Measurements from ENCODE around the gene ARHGAP12.
"Not testable (repeated sequence)": the region's sequence is repeated elsewhere in the genome, so short reads cannot be mapped to it uniquely, and the experiment has no call there.

The ARHGAP12 gene, protein sequence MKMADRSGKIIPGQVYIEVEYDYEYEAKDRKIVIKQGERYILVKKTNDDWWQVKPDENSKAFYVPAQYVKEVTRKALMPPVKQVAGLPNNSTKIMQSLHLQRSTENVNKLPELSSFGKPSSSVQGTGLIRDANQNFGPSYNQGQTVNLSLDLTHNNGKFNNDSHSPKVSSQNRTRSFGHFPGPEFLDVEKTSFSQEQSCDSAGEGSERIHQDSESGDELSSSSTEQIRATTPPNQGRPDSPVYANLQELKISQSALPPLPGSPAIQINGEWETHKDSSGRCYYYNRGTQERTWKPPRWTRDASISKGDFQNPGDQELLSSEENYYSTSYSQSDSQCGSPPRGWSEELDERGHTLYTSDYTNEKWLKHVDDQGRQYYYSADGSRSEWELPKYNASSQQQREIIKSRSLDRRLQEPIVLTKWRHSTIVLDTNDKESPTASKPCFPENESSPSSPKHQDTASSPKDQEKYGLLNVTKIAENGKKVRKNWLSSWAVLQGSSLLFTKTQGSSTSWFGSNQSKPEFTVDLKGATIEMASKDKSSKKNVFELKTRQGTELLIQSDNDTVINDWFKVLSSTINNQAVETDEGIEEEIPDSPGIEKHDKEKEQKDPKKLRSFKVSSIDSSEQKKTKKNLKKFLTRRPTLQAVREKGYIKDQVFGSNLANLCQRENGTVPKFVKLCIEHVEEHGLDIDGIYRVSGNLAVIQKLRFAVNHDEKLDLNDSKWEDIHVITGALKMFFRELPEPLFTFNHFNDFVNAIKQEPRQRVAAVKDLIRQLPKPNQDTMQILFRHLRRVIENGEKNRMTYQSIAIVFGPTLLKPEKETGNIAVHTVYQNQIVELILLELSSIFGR

DNA sequence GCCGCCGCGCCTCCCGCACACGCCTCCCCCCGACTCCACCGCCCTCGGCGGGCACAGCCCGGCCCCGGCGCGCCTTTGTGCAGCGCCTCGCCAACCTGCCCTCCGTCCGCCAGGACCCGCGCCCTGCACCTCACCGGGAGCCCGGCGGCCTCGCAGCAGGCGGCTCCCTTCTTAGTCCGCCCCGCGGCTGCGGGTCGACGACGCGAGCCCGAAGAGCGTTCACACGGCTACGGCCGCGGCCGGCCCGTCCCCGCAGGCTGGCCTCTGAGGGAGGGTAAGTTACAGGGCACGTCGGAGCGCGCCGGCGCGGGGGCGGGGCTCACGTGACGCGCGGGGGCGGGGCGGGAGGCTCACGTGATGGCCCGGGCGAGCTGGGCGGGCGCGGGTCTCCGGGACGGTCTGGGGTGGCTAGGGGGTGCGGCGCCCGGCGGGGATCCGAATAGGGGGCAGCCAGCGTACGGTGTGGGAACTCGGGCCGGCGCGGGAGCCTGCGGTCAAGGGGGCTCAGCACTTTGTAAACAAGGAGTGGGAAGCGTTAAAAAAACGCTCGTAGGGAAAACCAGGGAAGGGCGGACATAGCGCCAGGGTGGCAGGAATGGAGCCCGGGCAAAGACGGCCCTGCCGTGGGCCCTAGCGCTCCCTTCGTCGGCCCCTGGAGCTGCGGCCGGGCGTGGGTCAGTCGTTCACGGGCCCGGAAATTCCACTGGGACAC lies at the start of gene ARHGAP12:
Gene ARHGAP12, minus strand, starts transcription at position 283 of the 712 bp plus-strand sequence. CDS start 19,976 bp downstream, outside the sequence.
- no peak for DNase-seq

DNA sequence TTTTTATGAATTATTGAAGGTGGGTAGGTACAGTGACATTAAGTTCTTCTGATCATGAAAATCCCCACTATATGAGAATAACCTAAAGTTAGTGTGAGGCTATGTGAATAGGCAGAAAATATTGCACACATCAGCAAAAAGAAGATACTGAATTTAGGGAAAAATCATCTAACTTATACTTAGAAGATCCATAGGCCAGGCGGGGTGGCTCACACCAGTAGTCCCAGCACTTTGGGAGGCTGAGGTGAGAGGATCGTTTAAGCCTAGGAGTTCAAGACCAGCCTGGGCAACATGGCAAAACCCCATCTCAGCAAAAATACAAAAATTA lies 49.5 kb upstream of the ARHGAP12 start:
- no peak for DNase-seq

DNA sequence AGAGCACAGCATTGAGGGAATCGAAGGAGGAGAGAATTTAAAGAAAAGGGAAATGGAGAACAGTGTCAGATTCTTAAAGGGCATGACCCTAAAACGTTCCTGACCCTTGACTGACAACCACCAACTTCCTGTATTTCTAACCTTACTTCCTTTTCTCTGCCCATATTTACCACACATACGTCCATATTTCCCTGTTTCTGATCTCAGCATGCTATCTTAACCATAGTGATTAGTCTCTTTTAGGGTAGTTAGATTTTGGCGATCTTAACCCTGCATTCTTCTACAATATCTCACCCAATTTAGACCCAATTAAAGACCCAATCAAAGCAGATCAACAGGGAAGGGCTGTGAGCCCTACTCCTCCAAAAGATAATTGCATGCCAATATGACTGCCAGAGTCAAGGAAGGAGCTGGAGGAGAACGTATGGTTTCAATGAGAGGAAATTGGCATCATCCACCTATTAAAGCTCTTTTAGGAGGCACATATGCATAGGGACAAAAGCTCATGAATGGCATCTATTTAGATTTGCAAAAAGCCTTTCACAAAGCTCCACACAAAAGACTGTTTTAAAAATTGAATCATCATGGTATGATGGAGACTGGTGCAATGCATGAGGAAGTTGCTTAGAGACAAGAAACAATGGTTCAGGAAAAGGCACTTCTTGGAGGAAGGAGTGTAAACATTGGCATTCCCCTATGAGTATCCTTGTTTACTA lies 49.0 kb upstream of the ARHGAP12 start:
- DNase-seq, result no peak

DNA sequence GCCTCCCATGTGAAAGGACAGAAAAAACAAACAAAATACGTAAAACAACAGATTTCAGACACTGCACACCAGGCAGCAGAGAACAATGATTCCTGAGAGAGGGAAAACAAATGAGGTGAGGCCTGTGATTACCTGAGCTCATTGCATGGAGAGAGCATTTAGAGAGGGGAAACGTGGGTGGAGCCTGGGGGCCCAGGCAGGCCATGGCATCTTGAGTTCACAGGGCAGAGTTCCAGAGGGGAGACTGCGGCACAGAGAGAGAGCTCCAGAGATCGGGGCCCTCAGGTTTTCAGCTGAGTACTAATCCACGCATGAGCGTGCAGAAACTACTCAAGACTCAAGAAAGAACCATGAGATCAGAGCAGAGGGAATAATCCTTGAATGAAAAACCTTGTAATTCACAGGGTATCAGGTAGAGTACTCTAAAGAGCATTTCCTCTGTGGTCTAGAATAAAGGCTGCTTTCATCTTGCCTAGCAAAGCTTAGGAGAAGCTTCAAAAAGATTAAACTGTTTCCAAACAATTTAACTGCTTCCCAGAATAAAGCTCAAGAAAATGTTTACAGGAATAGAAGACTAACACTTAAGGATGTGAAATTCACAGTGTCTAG lies 46.6 kb upstream of the ARHGAP12 start:
- DNase-seq, result no peak

DNA sequence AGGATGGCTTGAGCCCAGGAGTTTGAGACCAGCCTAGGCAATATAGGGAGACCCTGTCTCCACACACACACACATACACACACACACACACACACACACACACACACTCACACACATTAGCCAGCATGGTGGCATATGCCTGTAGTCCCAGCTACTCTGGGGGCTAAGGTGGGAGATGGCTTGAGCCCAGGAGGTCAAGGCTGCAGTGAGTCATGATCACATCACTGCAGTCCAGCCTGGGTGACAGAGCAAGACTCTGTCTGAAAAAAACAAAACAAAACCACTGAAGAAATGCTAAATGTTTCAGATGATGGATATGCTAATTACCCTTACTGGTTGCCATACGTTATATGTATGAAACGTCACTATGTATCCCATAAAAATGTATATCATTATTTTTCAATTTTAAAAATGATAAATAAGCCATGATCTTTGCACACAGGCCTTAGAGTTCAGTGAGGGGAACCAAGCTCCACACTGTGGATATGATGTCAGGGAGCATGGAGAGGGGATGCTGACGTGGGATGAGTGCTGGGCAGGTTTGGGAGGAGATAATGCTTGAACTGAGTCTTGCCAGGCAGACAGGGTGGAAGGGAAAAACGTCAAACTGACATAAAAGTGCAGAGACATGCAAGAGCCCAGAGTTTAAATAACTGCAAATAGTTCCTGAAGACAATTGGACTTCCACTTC lies 45.9 kb upstream of the ARHGAP12 start:
- no peak for DNase-seq

DNA sequence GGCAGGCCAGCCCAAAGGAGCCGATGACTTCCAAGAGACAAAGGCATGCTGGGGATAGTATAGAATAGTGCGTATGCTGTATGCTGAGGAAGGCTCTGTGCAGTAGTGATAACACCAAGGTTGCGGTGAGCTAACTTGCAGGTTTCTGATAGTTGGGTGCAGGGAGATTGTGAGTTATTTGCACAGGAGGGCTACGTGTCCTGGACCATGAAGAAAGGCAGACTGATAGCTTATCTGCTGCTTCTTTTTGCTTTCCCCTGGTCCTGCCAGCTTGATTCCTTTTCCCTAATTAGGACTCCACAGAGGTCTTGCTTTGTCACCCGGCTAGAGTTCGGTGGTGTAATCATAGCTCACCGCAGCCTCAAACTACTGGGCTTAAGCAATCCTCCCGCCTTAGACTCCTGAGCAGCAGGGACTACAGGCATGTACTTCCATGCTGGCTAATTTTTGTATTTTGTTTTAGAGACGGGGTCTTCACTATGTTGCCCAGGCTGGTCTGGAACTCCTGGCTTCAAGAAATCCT lies 43.9 kb upstream of the ARHGAP12 start:
- DNase-seq, result no peak

DNA sequence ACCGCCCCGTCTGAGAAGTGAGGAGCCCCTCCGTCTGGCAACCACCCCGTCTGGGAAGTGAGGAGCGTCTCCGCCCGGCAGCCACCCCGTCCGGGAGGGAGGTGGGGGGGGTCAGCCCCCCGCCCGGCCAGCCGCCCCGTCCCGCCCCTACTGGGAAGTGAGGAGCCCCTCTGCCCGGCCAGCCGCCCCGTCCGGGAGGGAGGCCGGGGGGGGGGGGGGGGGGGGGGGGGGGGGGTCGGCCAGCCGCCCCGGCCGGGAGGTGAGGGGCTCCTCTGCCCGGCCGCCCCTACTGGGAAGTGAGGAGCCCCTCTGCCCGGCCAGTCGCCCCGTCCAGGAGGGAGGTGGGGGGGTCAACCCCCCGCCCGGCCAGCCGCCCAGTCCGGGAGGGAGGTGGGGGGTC lies 41.2 kb upstream of the ARHGAP12 start:
- not testable (repeated sequence) for DNase-seq

DNA sequence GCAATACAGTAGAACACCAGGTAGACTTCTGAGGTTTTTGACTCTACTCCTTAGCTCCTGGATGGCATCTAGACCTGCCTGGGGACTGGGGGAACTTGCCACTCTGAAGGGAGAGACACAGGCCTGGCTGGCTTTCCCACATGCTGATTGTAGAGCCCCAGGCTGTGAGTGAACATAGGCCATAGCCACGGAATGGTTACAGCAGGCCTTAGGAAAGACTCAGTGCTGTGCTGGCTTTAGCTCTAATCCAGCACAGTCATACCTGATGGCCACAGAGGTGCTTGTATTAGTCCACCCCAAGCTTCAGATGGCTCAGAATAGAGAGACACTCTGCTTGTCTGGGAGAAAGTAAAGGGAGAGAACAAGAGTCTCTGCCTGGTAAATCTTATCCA lies 35.0 kb upstream of the ARHGAP12 start:
- no peak for DNase-seq

DNA sequence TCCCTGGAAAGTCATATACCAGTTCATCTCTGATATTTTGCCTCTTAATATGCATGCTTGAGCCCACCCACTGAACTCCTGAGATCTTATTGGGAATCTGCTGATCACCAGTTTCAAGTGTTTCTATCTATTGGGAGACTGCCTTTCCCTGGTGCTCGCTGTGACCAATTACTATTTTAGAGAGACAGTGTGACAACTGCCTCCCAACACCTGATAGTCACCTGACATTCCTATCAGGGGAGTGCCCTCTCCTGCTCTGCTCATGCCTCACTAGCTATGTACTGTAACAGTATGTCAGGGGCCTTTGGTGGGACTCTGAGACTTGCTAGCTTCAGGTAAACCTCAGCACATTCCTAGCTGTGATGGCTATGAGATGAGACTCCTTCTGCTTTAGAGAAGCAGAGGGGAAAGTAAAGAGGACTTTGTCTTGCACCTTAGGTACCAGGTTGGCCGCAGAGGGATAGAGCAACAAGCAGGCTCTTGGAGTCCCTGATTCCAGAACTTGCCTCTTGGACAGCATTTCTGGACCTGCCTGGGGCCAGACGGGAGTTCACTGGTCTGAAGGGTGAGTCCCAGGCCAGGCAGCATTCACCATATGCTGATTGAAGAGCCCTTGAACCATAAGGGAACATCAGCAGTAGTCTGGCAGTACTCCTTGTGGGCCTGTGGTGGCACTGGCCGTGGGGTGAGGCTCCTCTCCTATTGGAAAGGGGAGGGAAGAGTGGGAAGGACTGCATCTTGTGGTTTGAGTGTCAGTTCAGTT lies 34.4 kb upstream of the ARHGAP12 start:
- no peak for DNase-seq

DNA sequence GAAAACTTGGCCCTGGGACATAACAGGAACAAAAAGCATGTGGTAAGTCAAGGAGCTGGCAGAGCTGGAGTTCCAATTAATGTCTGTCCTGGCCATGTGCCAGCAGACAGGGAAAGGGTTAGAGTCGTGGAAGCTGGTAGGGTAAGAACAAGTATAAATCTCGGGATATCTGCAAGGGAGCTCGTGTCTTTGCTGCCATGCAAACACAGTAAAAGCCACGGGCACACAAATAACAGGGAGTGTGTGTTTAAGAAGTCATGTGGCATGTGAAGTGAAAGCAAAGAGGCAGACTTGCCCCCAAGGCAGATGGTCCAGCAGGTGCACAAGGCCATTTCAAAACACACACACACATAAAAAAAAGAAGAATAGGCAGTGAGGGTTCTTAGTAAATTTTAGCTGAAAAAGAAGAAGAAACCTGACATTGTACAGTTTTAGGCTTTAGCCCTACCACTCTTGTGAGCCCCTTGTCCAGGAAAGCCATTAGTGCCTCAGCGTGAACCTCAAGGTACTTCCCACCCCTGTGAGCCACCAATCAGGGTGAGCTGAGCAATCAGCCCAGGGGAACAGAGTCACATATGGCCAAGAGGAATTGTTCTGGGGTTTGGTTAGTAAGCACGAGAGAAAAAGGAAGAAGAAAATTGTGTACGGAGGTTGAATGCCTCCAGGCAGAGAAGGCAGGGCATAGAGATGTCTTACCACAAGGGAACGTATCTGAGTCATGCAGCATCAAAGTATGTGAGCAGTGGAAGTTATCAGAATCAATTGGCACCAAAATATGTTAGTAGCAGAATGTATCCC lies 32.8 kb upstream of the ARHGAP12 start:
- DNase-seq, result peak; percentile 56

DNA sequence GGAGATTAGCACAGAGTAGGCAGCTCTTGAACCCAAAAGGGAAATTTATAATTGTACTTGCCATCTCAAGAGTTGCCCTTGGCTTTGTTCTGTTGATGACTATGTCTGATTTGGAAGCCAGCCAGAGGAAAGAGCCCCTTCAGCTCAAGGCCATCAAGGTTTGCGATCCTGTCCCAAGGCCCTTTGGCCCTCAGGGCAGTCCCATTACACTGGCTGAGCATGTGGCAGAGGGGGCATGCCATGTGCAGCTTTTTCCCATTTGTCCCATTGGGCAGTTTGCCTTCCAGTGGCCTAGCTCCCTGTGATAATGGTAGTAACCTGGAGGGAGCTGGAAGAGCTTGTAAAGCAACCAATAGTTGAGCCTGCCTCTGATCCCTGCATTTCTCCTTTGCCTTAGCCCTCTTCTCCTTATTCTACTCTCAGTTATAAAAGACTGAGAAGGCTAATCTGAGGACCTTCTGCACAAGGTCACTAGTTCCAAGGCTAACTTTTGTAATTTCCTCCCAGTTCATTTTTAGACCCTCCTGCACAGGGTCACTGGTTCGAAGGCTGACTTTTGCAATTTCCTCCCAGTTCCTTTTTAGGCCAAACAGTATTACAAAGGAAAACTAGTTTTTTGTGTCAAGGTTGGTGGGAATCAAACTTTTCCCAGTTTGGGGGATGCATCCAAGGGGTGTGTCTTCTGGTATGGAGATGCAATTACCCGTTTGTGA lies 31.0 kb upstream of the ARHGAP12 start:
- no peak for DNase-seq

DNA sequence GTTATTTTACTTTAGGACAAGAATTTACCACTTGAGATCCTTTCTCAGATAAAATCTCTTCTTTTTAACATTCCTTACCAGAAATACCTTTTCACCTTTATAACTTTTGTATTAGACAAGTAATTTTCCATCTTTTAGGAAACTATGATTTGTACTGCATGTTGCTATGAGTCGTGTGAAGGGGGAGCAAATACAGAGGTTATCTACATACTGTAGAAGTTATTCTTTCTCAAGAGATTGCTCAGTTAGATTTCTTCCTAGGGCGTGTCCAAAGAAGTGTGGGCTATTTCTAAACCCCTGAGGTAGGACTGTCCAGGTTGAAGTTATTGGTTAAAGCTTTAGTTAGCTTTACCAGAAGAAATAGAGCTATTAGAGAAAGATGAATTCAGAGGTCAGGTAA lies 30.2 kb upstream of the ARHGAP12 start:
- no peak for DNase-seq

DNA sequence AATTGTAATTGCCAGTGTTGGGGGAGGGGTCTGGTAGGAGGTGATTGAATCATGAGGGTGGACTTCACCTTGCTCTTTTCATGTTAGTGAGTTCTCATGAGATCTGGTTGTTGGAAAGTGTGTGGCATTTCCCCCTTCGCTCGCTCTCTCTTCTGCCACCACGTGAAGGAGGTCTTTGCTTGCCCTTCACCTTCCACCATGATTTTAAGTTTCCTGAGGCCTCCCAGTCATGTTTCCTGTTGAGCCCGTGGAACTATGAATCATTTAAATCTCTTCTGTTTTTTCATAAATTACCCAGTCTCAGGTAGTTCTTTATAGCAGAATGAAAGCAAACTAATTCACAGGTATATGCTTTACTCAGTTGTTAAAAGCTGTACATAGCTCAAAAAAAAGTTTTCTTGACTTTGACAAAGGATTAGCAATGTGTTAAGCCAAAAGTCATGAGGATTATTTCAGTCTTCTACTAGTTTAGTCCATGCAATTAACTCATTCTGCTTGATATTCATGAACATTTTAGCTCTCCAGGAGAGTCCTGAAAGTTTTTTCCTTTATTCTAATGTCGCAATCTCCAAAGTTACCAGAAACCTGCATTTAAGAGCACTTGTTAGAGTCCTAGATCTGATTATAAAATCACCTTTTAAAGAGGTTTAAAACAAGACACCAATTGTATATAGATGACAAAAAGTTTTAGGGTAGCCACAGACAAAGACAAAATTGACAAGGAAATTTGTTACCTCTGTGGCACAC lies 27.7 kb upstream of the ARHGAP12 start:
- DNase-seq, result no peak

DNA sequence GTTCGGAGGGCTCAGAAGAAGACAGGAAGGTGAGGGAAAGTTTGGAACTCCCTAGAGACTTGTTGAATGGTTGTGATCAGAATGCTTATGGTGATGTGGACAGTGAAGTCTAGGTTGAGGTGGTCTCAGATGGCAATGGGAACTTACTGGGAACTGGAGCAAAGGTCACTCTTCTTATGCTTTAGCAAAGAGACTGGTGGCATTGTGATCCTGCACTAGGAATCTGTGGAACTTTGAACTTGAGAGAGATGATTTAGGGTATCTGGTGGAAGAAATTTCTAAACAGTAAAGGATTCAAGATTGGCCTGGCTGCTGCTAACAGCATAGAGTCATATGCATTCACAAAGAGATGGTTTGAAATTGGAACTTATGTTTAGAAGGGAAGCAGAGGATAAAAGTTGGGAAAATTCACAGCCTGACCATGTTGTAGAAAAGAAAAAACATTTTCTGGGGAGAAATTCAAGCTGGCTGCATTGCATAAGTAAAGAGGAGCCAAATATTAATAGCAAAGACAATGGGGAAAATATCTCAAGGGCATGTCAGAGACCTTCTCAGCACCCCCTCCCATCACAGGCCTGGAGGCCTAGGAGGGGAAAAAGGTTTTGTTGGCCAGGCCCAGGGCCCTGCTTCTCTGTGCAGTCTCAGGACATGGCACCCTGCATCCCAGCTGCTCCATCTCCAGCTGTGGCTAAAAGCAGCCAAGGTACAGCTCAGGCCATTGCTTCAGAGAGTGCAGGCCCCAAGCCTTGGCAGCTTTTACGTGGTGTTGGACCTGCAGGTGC lies 26.0 kb upstream of the ARHGAP12 start:
- no peak for DNase-seq

DNA sequence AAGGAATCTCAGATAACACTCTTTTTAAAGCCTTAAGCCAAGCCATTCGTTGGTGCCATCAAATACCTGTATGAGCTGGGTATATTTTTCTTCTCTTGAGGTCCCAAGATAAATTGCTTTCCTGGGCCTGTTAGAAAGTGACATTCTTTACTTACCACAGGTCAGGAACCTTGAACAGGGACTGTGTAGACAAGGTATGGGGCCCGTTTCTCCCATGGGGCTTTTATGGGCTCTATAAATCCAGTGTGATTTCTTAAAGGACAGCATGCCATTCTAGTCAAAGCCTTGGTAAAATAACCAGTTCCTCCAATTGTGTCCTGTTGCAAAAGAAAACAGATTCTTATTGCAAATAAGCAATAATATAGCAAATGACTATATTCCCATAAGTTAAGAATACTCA lies 24.8 kb upstream of the ARHGAP12 start:
- no peak for DNase-seq

DNA sequence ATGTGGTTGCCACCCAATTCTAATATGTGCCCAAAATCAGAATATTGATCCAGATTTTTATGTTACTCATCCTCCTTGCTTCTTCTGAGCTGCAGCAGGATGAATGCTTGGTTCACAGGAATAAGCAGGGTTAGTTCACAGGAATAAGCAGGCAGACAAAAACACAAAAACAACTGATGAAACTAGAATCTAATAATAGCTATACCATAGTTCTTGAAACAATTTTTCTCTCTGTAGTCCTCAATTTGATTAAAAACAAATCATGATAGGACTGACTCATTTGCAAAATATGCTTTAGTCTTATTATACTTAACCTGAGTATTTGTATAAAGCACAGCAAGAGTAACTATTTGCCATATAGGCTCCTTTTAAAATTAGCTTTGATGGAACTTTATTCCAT lies 24.4 kb upstream of the ARHGAP12 start:
- DNase-seq, result no peak

DNA sequence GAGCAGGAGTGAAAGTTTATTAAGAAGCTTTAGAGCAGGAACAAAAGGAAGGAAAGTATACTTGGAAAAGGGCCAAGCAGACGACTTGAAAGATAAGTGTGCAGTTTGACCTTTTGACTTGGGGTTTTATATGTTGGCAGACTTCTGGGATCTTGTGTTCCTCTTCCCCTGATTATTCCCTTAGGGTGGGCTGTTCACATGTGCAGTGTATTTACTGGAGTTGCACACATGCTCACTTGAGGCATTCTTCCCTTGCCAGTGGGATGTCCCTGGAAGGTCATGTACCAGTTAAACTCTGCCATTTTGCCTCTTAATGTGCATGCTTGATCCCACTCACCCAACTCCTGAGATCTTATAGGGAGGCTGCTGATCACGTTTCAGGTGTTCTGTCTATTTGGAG lies 23.4 kb upstream of the ARHGAP12 start:
- DNase-seq, result no peak

DNA sequence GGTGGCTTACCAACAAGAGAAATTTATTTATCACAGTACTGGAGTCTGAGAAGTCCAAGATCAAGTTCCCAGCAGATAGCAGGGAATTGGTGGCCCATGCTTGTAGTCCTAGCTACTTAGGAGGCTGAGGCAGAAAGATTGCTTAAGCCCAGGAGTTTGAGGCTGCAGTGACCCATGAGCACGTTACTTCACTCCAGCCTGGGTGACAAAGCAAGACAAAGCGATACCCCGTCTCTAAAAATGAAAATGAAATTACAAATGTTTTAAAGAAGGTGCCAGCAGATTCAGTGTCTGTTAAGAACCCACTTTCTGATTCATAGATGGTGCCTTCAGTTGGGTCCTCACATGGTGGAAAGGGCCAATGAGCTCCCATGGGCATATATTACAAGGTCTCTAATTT lies 20.6 kb upstream of the ARHGAP12 start:
- DNase-seq, result no peak
